ENCODE measurements around the gene RNU6-8. TPM values are rescaled to one million over a fixed set of nuclear protein-coding genes. Genes with fewer than 3 reads are reported as not detected.

Gene RNU6-8
- total and polyA plus RNA-seq, 10 of the 15 experiments (the other 5 are each of a cell fraction or from before 2014, with no cell fraction given): not detected

- no peak overlapping the region for H3K4me2 ChIP-seq (ENCODE audit: control insufficient read depth, insufficient read depth)
- H3K4me3 ChIP-seq: no peak overlapping the region
- 85% methylated on average over 1 of the region's 1 CpG for WGBS (ENCODE audit: insufficient coverage, insufficient replicate concordance, low lambda C conversion rate, missing lambda C conversion rate)
- DNase-seq (ENCODE audit: low read depth, low spot score): no peak
- SMC1A ChIA-PET (ENCODE audit: uncharacterized antibody, unreplicated experiment): interaction anchor here (0.6 to 0.9 kb wide), 3 partner anchors 21 to 1861 kb away, joined by 3 read pairs; no protein-coding TSS in a partner anchor
- H3K4me1 ChIP-seq (ENCODE audit: control insufficient read depth, insufficient read depth, low read length): no peaks in the 10 kb centered on the region
- H3K36me3 ChIP-seq (ENCODE audit: control insufficient read depth in 2 of 2, insufficient read depth in 2 of 2, low read length in 1 of 2): no peaks in the 10 kb centered on the region
- H3K27me3 ChIP-seq (replicated peaks in 1 of 2; ENCODE audit: control insufficient read depth in 2 of 2, insufficient read depth in 2 of 2, low read length in 1 of 2): no peaks in the 10 kb centered on the region
- no TSS peak for BruUV-seq (replicated peaks)
- H4K20me1 ChIP-seq (ENCODE audit: control insufficient read depth, insufficient read depth): no peaks in the 10 kb centered on the region
- no peaks in the 10 kb centered on the region for H3K79me2 ChIP-seq (ENCODE audit: control insufficient read depth, insufficient read depth, low read length)
- H3K9ac ChIP-seq (ENCODE audit: control insufficient read depth, insufficient read depth, low read length): no peak overlapping the region
- RAD21 ChIA-PET (ENCODE audit: unreplicated experiment): no interaction called here
- CTCF ChIA-PET: interaction anchor here (0.6 to 1.2 kb wide), 2 partner anchors 22 to 325 kb away, joined by 3 read pairs; no protein-coding TSS in a partner anchor
- POLR2A ChIA-PET: no interaction called here
- no peaks in the 10 kb centered on the region for H3K9me3 ChIP-seq (replicated peaks; ENCODE audit: control insufficient read depth, insufficient read depth, low read length)
- H3K27ac ChIP-seq (ENCODE audit: control insufficient read depth, insufficient read depth): no peak overlapping the region
- no peak for ATAC-seq
- in situ Hi-C loops (cut with MboI) (no loop called here), intact Hi-C loops (cut with micrococcal nuclease; ENCODE audit: unreplicated experiment) (no loop called here)
- no peak for FAIRE-seq
- no peak overlapping the region for H2AFZ ChIP-seq (ENCODE audit: control insufficient read depth, low read depth, low read length)
- no peak for TF ChIP-seq TCF7 (IDR thresholded peaks at IDR 0.05; ENCODE audit: borderline replicate concordance)
- TF ChIP-seq HCFC1 (IDR thresholded peaks at IDR 0.05; ENCODE audit: low read length): no peak
- TF ChIP-seq NR2C2 (IDR thresholded peaks at IDR 0.05; ENCODE audit: borderline replicate concordance, control insufficient read depth, insufficient read length, low read depth): no peak
- TF ChIP-seq YBX1 (IDR thresholded peaks at IDR 0.05): no peak
- TF ChIP-seq NRF1 (conservative IDR thresholded peaks at IDR 0.05; ENCODE audit: low read depth, low read length): no peak
- TF ChIP-seq TCF12 (IDR thresholded peaks at IDR 0.05; ENCODE audit: low read depth, low read length): no peak
- TF ChIP-seq SUZ12 (IDR thresholded peaks at IDR 0.05; ENCODE audit: unreplicated experiment): no peak
- TF ChIP-seq MTA3 (IDR thresholded peaks at IDR 0.05; ENCODE audit: borderline replicate concordance, low read length): no peak
- no peak for TF ChIP-seq SPI1 (IDR thresholded peaks at IDR 0.05; ENCODE audit: borderline replicate concordance, insufficient read depth, low read depth, low read length)
- no peak for TF ChIP-seq WRNIP1 (IDR thresholded peaks at IDR 0.05; ENCODE audit: borderline replicate concordance, low read depth, low read length)
- TF ChIP-seq, protein P1, sequence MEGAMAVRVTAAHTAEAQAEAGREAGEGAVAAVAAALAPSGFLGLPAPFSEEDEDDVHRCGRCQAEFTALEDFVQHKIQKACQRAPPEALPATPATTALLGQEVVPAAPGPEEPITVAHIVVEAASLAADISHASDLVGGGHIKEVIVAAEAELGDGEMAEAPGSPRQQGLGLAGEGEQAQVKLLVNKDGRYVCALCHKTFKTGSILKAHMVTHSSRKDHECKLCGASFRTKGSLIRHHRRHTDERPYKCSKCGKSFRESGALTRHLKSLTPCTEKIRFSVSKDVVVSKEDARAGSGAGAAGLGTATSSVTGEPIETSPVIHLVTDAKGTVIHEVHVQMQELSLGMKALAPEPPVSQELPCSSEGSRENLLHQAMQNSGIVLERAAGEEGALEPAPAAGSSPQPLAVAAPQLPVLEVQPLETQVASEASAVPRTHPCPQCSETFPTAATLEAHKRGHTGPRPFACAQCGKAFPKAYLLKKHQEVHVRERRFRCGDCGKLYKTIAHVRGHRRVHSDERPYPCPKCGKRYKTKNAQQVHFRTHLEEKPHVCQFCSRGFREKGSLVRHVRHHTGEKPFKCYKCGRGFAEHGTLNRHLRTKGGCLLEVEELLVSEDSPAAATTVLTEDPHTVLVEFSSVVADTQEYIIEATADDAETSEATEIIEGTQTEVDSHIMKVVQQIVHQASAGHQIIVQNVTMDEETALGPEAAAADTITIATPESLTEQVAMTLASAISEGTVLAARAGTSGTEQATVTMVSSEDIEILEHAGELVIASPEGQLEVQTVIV (IDR thresholded peaks at IDR 0.05; ENCODE audit: borderline replicate concordance, partially characterized antibody): no peak
- TF ChIP-seq SKIL (IDR thresholded peaks at IDR 0.05; ENCODE audit: low read depth, poor library complexity, severe bottlenecking): no peak
- TF ChIP-seq CUX1 (IDR thresholded peaks at IDR 0.05; ENCODE audit: insufficient replicate concordance, low read depth, low read length): no peak
- TF ChIP-seq BHLHE40 (IDR thresholded peaks at IDR 0.05; ENCODE audit: borderline replicate concordance in 1 of 2, low read depth in 2 of 2, low read length in 1 of 2): no peak
- TF ChIP-seq PML (IDR thresholded peaks at IDR 0.05; ENCODE audit: low read length): no peak
These were observed 29.4 kb upstream of the RNU6-8 start for GRCh38 chr14:32232481-32232880.

Data from GM12878 (cell line).